ENCODE measurements around the gene NXPH1. TPM values are rescaled to one million over a fixed set of nuclear protein-coding genes. Genes with fewer than 3 reads are reported as not detected.

NXPH1 gene
- total and polyA plus RNA-seq, 2 experiments from 2014 or later: 0.45 to 3.0 TPM

GRCh38 chr7:8391353-8392062 is 41.9 kb upstream of the NXPH1 start:
- peak overlapping the region; percentile 31 for H3K27ac Mint-ChIP-seq
- H3K27me3 Mint-ChIP-seq (ENCODE audit: insufficient read depth, low read depth, poor library complexity): no peaks in the 10 kb centered on the region
- Histone ChIP-seq H4K20me1 (replicated peaks; ENCODE audit: insufficient read depth) (no peaks in the 10 kb centered on the region), H3K4me3 (no peak overlapping the region), H3K9me2 (ENCODE audit: insufficient read depth) (peaks cover 10% of the 10 kb centered on the region; the same call in 1 of the 2 replicates), H3F3A (replicated peaks; ENCODE audit: low read depth) (no peaks in the 10 kb centered on the region), H2AFZ (peak overlapping the region; percentile 89), H3K79me2 (replicated peaks; ENCODE audit: insufficient read depth) (no peaks in the 10 kb centered on the region), H3K4me1 (ENCODE audit: insufficient read depth) (peaks cover 27% of the 10 kb centered on the region), H3K27me3 (ENCODE audit: insufficient read depth) (no peaks in the 10 kb centered on the region), H3K4me2 (peak overlapping the region; percentile 68), H3K27ac (ENCODE audit: low read depth) (no peak overlapping the region), H3K36me3 (ENCODE audit: insufficient read depth) (no peaks in the 10 kb centered on the region)
- TF ChIP-seq CTCF (conservative IDR thresholded peaks at IDR 0.05; ENCODE audit: low read depth in 2 of 2) (no peak), ZNF114 (CRISPR knock-in tag; IDR thresholded peaks at IDR 0.05) (no peak), ETS1 (IDR thresholded peaks at IDR 0.05) (no peak), ZNF331 (CRISPR knock-in tag; IDR thresholded peaks at IDR 0.05; ENCODE audit: low read depth) (no peak), STAT1 (IDR thresholded peaks at IDR 0.05; ENCODE audit: unreplicated experiment) (no peak), EZH2 (IDR thresholded peaks at IDR 0.05; ENCODE audit: low read depth, unreplicated experiment) (no peak), REST (IDR thresholded peaks at IDR 0.05; ENCODE audit: unreplicated experiment) (no peak), NANOG (IDR thresholded peaks at IDR 0.05; ENCODE audit: borderline replicate concordance) (no peak), EZH2phosphoT487 (IDR thresholded peaks at IDR 0.05; ENCODE audit: unreplicated experiment) (no peak), POLR2AphosphoS5 (IDR thresholded peaks at IDR 0.05; ENCODE audit: low read depth) (no peak), ZNF462 (CRISPR knock-in tag; IDR thresholded peaks at IDR 0.05) (no peak), JUNB (IDR thresholded peaks at IDR 0.05; ENCODE audit: unreplicated experiment) (no peak), CREB1 (CRISPR knock-in tag; IDR thresholded peaks at IDR 0.05; ENCODE audit: low read depth) (no peak)
- no peak overlapping the region for H3K4me3 Mint-ChIP-seq
- peaks cover 29% of the 10 kb centered on the region for H3K4me1 Mint-ChIP-seq
- no peaks in the 10 kb centered on the region for H3K36me3 Mint-ChIP-seq (ENCODE audit: low read depth)
- ATAC-seq (no peak), DNase-seq (ENCODE audit: low spot score) (no peak)
- H3K9me3 Mint-ChIP-seq: no peaks in the 10 kb centered on the region
